Fibroblast of skin of left biceps (primary cell): ENCODE data around the gene PSMB8.

Experiments
- DNase-seq, 2 experiments: peaks; one replicate each; pipeline ENCODE4 v3.0.0-alpha.2; 2013; ENCODE audit warnings: low read depth in 2 of 2

PSMB8 gene

GRCh38 chr6:32799168-32799567 lies 44.7 kb downstream of the PSMB8 start:
- no peak for DNase-seq

- DNase-seq = peak in 1 of 2 experiments; percentile 20
Measured at GRCh38 chr6:32796848-32797776, 46.7 kb downstream of the PSMB8 start.

GRCh38 chr6:32794510-32794909 lies 49.3 kb downstream of the PSMB8 start:
- DNase-seq = no peak

- no peak for DNase-seq
Measured at GRCh38 chr6:32792901-32793435, 50.9 kb downstream of the PSMB8 start.
